Adrenal gland (tissue), 5 donors: ENCODE data around the gene LNPEP.

Experiments used
- CTCF ChIP-seq, 6 experiments: fragments of 450-650 bp in 4 of 6; fragments of 200-600 bp in 2 of 6; sonication (generic) in 1 of 6; IDR thresholded peaks; 1 replicate in 5 of 6; 2 replicates in 1 of 6; pipeline versions ENCODE4 v1.5.1 to v1.8.0; 2016 to 2021; ENCODE audit warnings: antibody characterized with exemption in 6 of 6, mild to moderate bottlenecking in 2 of 6, moderate library complexity in 1 of 6
- POLR2A ChIP-seq, 2 donors: fragments of 450-650 bp; IDR thresholded peaks; one replicate each; pipeline ENCODE4 v1.6.1; 2017; ENCODE audit warnings: antibody characterized with exemption in 2 of 2, mild to moderate bottlenecking in 2 of 2, moderate library complexity in 1 of 2
- donor health status: DM: no; HTN: no; CAD: no.

DNA sequence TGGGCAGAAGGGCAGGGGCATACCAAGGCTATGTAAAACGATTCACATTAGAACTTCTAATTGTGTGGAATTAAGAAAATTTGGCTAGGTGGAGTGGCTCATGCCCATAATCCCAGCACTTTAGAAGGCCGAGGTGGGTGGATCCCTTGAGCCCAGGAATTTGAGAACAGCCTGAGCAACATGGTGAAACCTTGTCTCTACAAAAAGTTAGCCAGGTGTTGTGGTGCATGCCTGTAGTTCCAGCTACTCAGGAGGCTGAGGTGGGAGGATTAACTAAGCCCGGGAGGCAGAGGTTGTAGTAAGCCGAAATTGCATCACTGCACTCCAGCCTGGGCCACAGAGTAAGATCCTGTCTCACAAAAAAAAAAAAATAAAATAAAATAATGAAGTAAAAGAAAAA lies 141.4 kb downstream of the LNPEP start:
- no peak for TF ChIP-seq CTCF (IDR thresholded peaks at IDR 0.05)
- TF ChIP-seq POLR2A (IDR thresholded peaks at IDR 0.05) = no peak
